Lower lobe of right lung (tissue), 2 donors: ENCODE data around the gene GPC3. TPM values are rescaled to one million over a fixed set of nuclear protein-coding genes. Genes with fewer than 3 reads are reported as not detected.
"Not testable (repeated sequence)": the region's sequence is repeated elsewhere in the genome, so short reads cannot be mapped to it uniquely, and the experiment has no call there.

Experiments used
- ATAC-seq, 2 donors: fragments of 200-7000 bp; cut with Tn5 transposase; one replicate each; pipeline ENCODE4 v1.9.1; 2020 to 2022; ENCODE audit warnings: mild to moderate bottlenecking in 2 of 2, moderate library complexity in 2 of 2
- DNase-seq: peaks from one replicate; pipeline ENCODE4 v3.0.0-alpha.2; 2020
- H3K27ac ChIP-seq: fragments of 200-600 bp; one replicate; pipeline ENCODE4 v1.8.0; 2022
- H3K27me3 ChIP-seq: fragments of 200-600 bp; one replicate; pipeline ENCODE4 v1.8.0; 2022; ENCODE audit warnings: low read depth
- H3K36me3 ChIP-seq: fragments of 200-600 bp; one replicate; pipeline ENCODE4 v1.8.0; 2022; ENCODE audit warnings: mild to moderate bottlenecking
- H3K4me1 ChIP-seq: fragments of 200-600 bp; one replicate; pipeline ENCODE4 v1.8.0; 2022
- H3K4me3 ChIP-seq: fragments of 200-600 bp; one replicate; pipeline ENCODE4 v1.8.0; 2022; ENCODE audit warnings: mild to moderate bottlenecking
- H3K9me3 ChIP-seq: fragments of 200-600 bp; one replicate; pipeline ENCODE4 v1.8.0; 2022
- intact Hi-C: fragments of 100-400 bp; cut with DNase I; formaldehyde crosslinking; loops from one replicate; pipeline ENCODE4 v1.11.0; 2022
- total RNA-seq: library from RNA; stranded (reverse); fragmentation: NEBNext Ultra II Directional; extraction: Animal tissue kit (Norgen Biotek cat#: 25700); gene quantifications from one replicate; pipeline ENCODE4 v1.2.1, GENCODE V29; 2021
- TF ChIP-seq, protein P1 (sequence below): fragments of 200-600 bp; IDR thresholded peaks from one replicate; pipeline ENCODE4 v1.8.0; 2022; ENCODE audit warnings: antibody characterized with exemption, mild to moderate bottlenecking
- donor health status: DM: no; HTN: yes; CAD: no; lungs with severe emphysema.

GPC3 gene
- total RNA-seq, 1 donor from 2014 or later: 50.2 TPM

DNA sequence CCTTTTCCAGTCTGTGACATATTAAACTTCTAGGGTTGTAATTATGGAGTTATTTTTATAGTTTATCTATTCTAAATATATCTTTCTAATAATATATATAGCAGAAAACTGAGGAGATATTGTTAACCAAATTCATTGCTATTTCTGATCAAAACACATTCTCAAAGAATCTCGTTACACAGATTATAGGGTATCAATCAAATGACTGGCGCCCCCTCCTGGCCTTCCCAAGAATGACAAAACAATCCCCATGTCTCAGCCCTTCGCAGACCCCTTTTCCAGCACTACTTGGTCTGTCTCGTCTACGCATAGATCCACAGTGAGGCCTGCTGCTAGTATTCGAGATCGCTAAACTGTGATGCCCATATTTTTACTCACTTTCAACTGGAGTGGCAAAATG is 209.3 kb downstream of the GPC3 start:
- intact Hi-C loops: no loop called here
- Histone ChIP-seq H3K9me3 (no peaks in the 10 kb centered on the region), H3K4me1 (no peaks in the 10 kb centered on the region), H3K27me3 (no peaks in the 10 kb centered on the region), H3K4me3 (no peak overlapping the region), H3K36me3 (no peaks in the 10 kb centered on the region), H3K27ac (no peak overlapping the region)
- ATAC-seq: peak in 1 of 2 donors; percentile 48
- TF ChIP-seq, protein P1, sequence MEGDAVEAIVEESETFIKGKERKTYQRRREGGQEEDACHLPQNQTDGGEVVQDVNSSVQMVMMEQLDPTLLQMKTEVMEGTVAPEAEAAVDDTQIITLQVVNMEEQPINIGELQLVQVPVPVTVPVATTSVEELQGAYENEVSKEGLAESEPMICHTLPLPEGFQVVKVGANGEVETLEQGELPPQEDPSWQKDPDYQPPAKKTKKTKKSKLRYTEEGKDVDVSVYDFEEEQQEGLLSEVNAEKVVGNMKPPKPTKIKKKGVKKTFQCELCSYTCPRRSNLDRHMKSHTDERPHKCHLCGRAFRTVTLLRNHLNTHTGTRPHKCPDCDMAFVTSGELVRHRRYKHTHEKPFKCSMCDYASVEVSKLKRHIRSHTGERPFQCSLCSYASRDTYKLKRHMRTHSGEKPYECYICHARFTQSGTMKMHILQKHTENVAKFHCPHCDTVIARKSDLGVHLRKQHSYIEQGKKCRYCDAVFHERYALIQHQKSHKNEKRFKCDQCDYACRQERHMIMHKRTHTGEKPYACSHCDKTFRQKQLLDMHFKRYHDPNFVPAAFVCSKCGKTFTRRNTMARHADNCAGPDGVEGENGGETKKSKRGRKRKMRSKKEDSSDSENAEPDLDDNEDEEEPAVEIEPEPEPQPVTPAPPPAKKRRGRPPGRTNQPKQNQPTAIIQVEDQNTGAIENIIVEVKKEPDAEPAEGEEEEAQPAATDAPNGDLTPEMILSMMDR: peak; percentile 42
- peak; percentile 41 for DNase-seq

DNA sequence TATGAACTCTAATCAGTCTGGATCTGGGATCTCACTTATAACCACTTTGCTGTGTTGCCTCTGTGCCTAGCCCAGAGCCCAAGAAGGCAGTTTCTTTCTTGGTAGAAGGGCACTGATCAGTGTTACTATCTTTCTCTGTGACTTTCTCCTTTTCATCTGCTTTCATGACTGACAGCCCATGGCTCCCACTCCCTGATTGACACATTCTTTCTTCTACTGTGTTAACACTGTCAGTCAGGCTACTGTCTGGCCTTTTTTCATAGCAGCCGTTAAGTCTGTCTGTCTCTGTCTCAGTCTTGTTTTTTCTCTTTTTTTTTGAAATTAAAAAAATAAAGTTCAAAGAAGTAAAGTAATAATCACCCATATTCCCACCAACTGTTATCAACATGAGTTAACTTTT is 210.6 kb downstream of the GPC3 start:
- TF ChIP-seq, protein P1: no peak
- Histone ChIP-seq H3K36me3 (no peaks in the 10 kb centered on the region), H3K27ac (no peak overlapping the region), H3K9me3 (no peaks in the 10 kb centered on the region), H3K4me1 (no peaks in the 10 kb centered on the region), H3K4me3 (no peak overlapping the region), H3K27me3 (no peaks in the 10 kb centered on the region)
- DNase-seq (no peak), ATAC-seq (no peak)
- intact Hi-C loops: no loop called here

DNA sequence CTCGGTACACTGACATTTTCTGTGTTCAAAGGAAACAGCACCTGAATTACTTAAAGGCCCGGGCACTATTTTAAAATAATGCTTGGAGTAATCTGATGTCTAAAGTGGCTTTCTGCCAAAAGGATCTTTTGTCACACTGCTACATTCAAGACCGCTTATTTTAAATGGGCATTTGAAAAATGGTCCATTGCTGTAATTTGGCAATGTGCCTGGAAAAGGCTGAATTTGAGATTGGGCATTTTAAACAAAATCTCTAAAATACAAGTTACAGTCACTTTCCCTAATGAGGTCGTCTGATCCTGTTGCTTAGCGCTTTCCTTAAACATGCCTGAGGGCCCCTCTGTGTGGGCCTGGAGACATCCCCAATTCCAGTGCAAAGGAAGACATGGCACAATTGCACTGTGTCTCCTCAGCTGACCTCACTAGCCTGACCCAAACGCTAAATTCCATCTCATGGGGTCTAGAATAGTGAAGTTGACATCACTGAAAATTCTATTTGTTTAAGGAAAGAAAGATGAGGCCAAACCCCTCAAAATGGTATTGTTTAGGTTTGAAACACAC is 214.2 kb downstream of the GPC3 start:
- intact Hi-C loops: no loop called here
- no peak overlapping the region for H3K27ac ChIP-seq

DNA sequence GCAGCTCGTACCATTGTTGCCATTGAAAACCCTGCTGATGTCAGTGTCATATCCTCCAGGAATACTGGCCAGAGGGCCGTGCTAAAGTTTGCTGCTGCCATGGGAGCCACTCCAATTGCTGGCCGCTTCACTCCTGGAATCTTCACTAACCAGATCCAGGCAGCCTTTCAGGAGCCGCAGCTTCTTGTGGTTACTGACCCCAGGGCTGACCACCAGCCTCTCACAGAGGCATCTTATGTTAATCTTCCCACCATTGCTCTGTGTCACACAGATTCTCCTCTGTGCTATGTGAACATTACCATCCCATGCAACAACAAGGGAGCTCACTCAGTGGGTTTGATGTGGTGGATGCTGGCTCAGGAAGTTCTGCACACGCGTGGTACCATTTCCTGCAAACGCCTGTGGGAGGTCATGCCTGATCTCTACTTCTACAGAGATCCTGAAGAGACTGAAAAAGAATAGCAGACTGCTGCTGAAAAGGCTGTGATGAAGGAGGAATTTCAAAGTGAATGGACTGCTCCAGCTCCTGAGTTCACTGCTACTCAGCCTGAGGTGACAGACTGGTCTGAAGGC is 222.3 kb downstream of the GPC3 start:
- intact Hi-C loops, H3K36me3 ChIP-seq, H3K4me1 ChIP-seq, ATAC-seq, H3K9me3 ChIP-seq, H3K4me3 ChIP-seq, H3K27me3 ChIP-seq, DNase-seq, H3K27ac ChIP-seq: not testable (repeated sequence)

More for the DNA sequence above, 214.2 kb downstream of the GPC3 start:
- H3K36me3 ChIP-seq: no peaks in the 10 kb centered on the region
- no peaks in the 10 kb centered on the region for H3K4me1 ChIP-seq
- DNase-seq: no peak
- no peaks in the 10 kb centered on the region for H3K9me3 ChIP-seq
- no peaks in the 10 kb centered on the region for H3K27me3 ChIP-seq
- no peak overlapping the region for H3K4me3 ChIP-seq
- TF ChIP-seq, protein P1: no peak
- no peak for ATAC-seq

DNA sequence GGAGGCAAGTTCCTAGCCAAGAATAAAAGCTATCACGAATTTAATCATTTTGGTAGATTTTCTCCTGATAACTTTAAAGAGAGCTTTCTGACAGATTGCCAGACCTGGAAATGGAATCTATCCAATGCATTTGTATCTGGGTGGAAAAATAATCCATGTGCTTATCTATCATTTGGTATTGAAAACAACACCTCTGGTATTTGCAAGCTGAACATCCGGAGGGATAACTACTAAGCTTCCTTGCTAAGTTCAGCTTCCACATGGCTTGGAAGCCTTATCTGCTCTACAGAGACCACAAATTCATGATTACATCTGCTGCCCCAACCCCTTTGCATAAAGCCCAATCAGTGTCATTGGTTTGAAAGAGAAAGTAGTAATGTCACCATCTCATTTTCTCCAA is 230.7 kb downstream of the GPC3 start:
- Histone ChIP-seq H3K9me3 (no peaks in the 10 kb centered on the region), H3K4me1 (no peaks in the 10 kb centered on the region), H3K27me3 (no peaks in the 10 kb centered on the region), H3K27ac (no peak overlapping the region), H3K4me3 (no peak overlapping the region), H3K36me3 (no peaks in the 10 kb centered on the region)
- ATAC-seq (no peak), DNase-seq (no peak)
- intact Hi-C loops: no loop called here
- TF ChIP-seq, protein P1: no peak

DNA sequence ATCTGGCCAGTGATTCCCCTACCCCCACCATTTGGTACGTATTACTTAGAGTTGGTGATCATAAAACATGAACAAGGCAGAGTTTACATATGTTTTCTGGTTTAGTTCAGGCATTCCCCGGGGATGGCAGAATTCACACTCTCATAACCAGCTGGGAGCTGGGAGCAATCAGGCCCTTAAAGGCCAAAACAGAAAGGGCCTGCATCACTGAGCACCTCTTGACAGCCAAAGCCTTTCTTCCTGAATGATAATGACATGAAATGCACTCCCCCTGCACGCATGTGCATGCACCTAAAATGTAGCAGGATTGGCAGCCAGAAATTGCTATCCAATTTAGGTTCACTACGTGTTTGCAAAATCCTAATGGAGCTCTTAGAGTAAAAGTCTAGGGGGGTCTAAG is 235.4 kb downstream of the GPC3 start:
- no peak for ATAC-seq
- Histone ChIP-seq H3K4me1 (no peaks in the 10 kb centered on the region), H3K4me3 (no peak overlapping the region)

More for the DNA sequence above, 235.4 kb downstream of the GPC3 start:
- DNase-seq: no peak
- Histone ChIP-seq H3K27me3 (no peaks in the 10 kb centered on the region), H3K9me3 (no peaks in the 10 kb centered on the region), H3K36me3 (no peaks in the 10 kb centered on the region), H3K27ac (no peak overlapping the region)
- intact Hi-C loops: no loop called here
- TF ChIP-seq, protein P1: no peak
